Superior temporal gyrus (tissue), 1 donor: Measurements from ENCODE around the gene SLC26A9.
"Not testable (repeated sequence)": the region's sequence is repeated elsewhere in the genome, so short reads cannot be mapped to it uniquely, and the experiment has no call there.

Source experiments
- DNase-seq: peaks from one replicate; pipeline ENCODE4 v3.0.0-alpha.2; 2016; ENCODE audit errors: extremely low spot score

SLC26A9 gene

DNA sequence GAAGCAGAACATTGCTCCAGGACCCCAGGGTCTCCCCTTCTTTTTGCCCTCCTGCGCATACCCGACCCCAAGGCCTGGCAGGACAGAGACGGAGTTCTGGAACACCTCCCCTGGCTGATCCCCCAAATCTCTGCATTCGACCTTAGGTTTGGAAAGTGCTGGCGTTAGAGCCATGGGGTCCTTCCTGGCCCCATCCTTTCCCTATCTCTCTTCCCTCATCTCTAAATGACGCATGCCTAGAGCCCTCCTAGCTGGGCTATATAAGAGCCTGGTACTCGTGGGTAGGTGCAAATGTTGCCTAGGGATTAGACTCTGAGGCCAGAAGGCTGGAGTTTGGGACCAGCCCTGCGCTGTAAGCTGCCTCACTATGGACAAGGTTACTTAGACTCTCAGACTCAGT, 16.6 kb downstream of the SLC26A9 start:
- no peak for DNase-seq

DNA sequence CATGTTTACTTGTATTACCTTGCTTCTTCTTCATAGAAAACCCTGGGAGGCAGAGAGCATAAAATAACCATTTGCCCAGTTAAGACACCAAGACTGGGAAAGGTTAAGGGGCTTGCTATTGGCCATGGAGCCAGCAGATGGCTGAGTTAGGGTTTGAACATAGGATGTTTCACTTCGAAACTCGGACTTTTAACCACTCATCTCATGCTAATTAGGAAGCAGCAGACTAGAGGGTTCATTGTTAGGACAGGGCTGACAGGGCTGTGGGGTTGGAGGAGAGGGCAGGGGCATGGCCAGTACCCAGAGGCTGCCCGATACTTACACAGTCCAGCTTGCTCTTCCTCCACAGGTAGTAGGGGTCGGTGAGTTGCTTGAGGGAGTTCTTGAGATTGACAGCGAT, 17.0 kb downstream of the SLC26A9 start:
- DNase-seq = peak; percentile 58

- DNase-seq = peak; percentile 33
Observed at GRCh38 chr1:205925736-205926135, 17.5 kb downstream of the SLC26A9 start.

GRCh38 chr1:205924460-205924790, 18.8 kb downstream of the SLC26A9 start:
- no peak for DNase-seq

DNA sequence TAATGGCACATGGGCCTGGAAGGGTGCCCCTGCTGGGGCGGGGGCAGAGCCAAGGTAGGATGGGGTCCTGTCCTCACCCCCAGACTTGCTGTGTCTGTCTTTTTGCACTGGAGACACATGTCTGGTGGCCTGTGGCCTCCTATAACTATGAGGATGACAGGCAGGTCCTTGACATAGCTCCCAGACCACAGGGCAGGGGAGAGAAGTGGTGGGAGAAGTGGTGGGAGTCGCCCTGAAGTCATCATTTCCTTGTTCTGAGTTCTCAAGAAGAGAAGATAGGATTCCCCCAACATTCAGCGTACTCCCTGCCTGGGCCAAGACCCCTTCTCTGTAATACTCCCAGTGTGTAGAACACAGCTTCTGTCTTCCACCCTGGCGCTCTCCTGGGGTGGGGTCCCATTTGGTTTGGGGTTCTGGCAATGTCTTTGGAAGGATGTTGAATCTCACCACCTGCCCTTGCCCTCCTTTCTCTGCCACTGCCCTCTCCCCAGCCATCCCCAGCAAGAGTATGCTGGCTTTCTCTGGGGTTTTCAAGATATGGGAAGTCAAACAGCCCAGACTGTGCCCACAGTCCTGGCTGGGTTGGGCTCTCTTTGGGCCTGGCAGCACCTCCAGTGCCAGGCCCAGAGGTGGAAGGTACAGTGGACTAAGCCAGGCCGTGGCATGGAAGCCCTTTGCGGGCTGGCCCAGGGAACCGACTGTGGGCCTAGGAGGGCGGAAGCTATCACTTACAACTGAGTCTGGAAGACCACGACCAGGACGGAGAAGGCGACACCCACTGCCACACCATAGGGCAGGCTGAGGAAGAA, 19.4 kb downstream of the SLC26A9 start:
- no peak for DNase-seq

- no peak for DNase-seq
Observed at GRCh38 chr1:205922806-205923205, 20.4 kb downstream of the SLC26A9 start.

GRCh38 chr1:205922314-205922713, 20.9 kb downstream of the SLC26A9 start:
- no peak for DNase-seq

- DNase-seq = no peak
Observed at GRCh38 chr1:205921570-205921909, 21.7 kb downstream of the SLC26A9 start.

DNA sequence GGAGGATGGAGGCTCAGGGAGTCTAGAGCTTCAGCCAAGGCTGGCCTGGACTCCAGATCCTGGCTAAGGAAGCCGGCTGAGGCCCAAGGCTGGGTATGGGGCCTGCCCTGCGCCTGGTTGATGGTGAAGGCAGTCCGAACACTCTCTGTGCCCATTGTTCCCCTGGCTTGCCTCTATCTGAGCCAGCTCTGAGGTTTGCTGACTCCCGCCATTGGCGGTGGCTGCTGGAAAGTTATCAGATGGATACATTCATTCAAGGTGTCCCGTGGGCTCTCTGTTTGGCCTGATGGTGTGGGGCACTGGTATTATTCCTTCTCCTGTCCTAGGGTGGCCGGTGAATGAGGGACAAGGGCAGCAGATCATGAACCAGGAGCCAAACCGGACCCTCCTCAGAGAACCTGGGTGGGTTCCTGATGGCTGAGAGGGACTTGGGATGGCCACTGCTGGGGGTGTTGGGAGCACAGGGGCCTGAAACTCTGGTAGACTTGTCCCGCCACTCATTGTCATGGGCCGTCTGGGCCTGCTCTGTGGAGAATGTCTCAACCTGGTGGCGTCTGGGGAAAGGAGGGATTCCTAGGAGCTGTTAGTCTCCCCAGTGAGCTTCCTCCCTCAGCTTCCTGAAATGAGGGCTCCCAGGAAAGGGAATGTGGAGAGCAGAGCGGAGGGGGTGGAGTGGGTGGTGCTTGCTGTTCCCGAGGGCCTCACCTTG, 22.2 kb downstream of the SLC26A9 start:
- no peak for DNase-seq

DNA sequence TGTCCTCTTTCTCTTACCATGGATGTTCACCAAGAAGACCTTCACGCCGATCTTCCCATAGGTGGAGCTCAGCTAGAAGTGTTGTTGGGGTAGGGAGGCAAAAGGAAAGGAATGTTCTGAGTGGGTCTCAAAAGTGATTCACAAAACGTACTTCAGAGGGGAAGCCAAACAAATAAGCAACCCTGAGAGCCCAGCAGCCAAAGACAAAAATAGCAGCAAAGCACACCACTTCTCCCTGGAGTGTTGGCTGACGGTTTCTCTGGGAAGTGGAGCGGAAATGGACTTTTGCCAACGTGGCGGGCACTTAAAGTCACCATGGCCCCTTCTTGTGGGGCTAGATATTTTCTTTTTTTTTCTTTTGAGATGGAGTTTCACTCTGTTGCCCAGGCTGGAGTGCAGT, 23.1 kb downstream of the SLC26A9 start:
- no peak for DNase-seq

DNA sequence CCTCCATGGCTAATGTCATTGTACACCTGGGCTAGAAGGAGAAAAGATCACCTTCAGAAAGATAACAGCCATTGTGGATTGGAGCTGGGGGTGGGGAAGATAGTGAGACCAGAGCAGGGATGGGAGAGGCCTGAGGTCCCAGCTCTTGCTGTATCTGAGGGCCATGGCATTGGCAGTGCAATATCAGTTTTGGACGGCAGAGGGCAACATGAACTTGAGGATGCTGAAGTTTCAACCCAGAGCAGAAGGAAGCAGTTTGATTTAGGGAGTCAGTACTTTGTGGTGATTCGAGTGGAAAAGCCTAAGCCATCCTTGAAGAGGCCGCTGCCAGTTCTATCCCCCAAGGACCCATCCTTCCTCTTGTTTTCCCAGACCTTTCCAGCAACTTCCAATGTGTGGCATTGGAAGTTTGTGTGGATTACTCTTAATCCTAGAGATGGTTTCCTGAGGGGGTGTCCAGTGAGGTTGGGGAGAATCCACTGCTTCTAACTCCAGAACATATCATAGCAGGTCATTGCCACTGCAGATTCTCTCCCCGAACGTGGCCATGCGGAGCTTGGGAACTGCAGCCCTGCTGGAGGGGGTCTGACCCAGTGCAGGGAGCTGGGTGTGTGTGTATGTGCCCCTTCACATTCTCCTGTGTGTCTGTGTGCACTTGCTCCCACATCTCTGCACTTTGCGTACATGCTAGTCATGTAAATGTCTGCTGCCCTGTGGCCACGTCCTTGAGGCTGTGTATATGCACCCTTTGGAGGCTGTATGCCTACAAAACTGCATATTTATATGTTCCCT, 24.1 kb downstream of the SLC26A9 start:
- DNase-seq = peak; percentile 95

GRCh38 chr1:205917466-205918238, 25.6 kb downstream of the SLC26A9 start:
- DNase-seq = no peak

DNA sequence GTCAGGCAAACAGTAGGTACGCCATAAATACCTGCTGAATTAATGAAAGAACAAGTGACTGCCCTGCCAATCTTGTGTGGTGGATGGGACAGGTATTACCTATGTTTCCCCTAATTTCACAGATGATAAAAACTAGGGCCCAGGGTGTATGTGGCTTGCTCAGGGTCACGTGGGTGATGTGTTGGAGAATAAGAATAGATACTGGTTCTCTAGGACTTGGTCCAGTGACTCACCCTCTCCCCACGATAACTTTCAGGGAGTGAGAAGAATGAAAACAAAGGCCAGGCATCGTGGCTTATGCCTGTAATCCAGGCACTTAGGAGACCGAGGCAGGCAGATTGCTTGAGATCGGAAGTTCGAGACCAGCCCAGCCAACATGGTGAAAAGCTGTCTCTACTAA, 26.7 kb downstream of the SLC26A9 start:
- no peak for DNase-seq

- no peak for DNase-seq
Observed at GRCh38 chr1:205915354-205915990, 27.8 kb downstream of the SLC26A9 start.

GRCh38 chr1:205914730-205915129, 28.5 kb downstream of the SLC26A9 start:
- DNase-seq = no peak

DNA sequence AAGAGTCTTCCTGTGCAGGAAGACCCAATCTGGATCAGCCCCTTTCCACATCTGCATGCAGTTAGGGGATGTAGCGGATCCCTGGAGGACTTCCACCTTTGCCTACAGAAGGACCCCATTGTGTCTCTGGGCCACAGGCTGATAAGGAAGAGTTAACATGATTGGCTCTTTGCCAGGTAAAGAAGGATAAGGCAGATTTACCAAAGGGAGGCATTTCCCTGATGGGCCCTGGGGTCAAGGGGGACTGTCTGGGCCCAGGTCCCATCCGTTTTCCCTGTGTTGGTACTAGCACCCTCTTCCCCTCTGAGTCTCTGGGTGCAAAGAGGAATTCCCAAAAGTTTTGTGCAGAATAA, 29.1 kb downstream of the SLC26A9 start:
- no peak for DNase-seq

DNA sequence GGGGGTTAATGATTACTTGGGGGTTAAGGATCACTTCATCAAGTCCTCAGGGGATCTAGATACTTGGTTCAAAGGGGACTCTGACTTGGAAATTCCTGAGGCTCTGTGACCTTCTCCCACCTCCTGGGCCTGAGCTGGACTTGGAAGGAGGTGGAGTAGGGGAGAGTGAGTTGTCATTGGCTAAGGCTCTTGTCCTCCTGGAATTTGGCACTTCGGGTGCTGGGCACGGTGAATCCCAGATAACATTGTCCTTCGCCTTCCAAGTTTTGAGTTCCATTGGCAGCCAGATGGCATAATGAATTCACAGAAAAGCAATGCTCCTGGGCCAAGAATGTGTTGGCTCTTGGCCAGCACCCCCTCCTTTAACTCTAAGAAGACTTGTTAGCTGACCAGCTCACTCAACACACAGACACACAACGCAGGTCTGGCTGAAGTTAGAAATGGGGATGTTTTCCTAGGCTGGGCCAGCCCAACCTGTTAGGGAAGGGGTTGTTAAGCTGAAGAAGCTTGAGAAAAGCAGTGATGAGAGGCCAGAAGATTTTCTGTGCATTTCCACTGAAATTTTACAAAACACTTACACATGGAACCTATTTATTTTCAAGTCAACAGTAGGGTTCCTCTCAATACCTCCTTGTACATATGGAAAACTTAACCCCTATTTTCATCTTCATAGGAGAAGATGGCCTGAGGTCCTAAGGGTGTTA, 29.7 kb downstream of the SLC26A9 start:
- DNase-seq = peak; percentile 47

DNA sequence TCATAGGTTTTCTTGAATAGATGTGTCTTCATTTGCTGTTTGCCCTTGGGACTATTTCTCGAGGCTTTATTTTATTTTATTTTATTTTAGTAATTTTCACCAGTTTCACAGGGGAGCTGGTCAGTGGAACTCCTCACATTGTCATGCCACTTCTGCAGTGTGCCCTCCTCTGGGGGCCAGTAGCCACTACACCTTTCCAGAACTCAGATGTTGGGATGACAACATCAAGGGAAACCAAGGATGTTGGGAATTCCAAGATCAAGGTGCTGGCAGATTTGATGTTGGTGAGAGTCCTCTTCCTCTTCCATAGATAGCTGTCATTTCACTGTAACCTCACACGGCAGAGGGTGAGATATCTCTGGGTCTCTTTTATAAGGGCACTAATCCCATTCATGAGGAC, 35.5 kb downstream of the SLC26A9 start:
- no peak for DNase-seq

GRCh38 chr1:205905095-205905494, 38.2 kb downstream of the SLC26A9 start:
- not testable (repeated sequence) for DNase-seq

GRCh38 chr1:205896351-205896750, 46.9 kb downstream of the SLC26A9 start:
- no peak for DNase-seq

- DNase-seq = not testable (repeated sequence)
Observed at GRCh38 chr1:205894119-205894518, 49.1 kb downstream of the SLC26A9 start.
